ENCODE measurements around the gene PSENEN. TPM values are rescaled to one million over a fixed set of nuclear protein-coding genes. Genes with fewer than 3 reads are reported as not detected.

PSENEN gene
- polyA plus RNA-seq, 2 of the 4 experiments (the other 2 are of a cell fraction): 111 to 191 TPM

DNA sequence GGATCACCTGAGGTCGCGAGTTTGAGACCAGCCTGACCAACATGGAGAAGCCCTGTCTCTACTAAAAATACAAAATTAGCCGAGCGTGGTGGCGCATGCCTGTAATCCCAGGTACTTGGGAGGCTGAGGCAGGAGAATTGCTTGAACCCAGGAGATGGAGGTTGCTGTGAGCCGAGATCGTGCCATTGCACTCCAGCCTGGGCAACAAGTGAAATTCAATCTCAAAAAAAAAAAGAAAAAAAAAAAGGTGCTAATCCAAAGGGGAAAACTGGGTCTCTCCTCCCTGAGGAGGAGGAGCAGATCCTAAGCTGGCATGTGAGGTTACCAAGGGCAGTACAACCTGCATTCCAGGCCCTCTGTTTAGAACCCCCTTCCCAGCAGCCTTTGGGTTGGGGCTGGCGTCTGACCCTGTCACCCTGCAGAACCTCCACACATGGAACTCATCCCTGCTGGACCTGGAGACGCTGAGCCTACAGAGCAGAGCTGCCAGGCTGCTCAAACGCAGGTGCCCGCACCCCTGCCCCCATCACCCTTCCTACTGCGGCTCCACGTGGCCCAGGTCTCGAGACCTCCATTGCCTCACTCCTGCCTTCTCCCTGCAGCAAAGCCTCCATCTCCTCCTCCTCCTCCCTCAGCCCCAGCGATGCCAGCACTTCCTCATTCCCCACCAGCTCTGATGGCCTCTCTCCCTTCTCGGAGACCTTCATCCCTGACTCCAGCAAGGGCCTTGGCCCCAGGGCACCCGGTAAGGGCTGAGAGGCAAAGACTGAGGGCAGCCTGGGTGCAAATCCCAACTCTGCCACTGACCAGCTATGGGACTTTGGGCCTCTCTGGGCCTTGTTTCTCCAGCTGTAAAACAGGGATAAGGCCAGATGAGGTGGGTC lies 19.2 kb downstream of the PSENEN start:
- TF ChIP-seq CHD4 (IDR thresholded peaks at IDR 0.05; ENCODE audit: borderline replicate concordance) (no peak), NFE2L2 (conservative IDR thresholded peaks at IDR 0.05; ENCODE audit: low read length) (no peak), HOXB5 (CRISPR knock-in tag; IDR thresholded peaks at IDR 0.05) (no peak), ZSCAN20 (CRISPR knock-in tag; IDR thresholded peaks at IDR 0.05) (no peak), MAFK (IDR thresholded peaks at IDR 0.05; ENCODE audit: partially characterized antibody) (no peak), REST (IDR thresholded peaks at IDR 0.05) (no peak), CTCF (IDR thresholded peaks at IDR 0.05) (no peak), EHMT2 (IDR thresholded peaks at IDR 0.05; ENCODE audit: low read depth) (no peak), NPAS2 (CRISPR knock-in tag; IDR thresholded peaks at IDR 0.05; ENCODE audit: borderline replicate concordance) (no peak), NR3C1 (IDR thresholded peaks at IDR 0.05) (no peak), POLR2A (IDR thresholded peaks at IDR 0.05; ENCODE audit: low read length) (no peak), POLR2AphosphoS2 (conservative IDR thresholded peaks at IDR 0.05; ENCODE audit: low read length) (no peak), RAD21 (conservative IDR thresholded peaks at IDR 0.05 in 1 of 2, IDR thresholded peaks at IDR 0.05 in 1 of 2) (no peak), EHF (CRISPR knock-in tag; IDR thresholded peaks at IDR 0.05) (no peak), KDM1A (IDR thresholded peaks at IDR 0.05; ENCODE audit: low read depth) (no peak), CEBPB (IDR thresholded peaks at IDR 0.05) (no peak)
- TF ChIP-seq, protein P1, sequence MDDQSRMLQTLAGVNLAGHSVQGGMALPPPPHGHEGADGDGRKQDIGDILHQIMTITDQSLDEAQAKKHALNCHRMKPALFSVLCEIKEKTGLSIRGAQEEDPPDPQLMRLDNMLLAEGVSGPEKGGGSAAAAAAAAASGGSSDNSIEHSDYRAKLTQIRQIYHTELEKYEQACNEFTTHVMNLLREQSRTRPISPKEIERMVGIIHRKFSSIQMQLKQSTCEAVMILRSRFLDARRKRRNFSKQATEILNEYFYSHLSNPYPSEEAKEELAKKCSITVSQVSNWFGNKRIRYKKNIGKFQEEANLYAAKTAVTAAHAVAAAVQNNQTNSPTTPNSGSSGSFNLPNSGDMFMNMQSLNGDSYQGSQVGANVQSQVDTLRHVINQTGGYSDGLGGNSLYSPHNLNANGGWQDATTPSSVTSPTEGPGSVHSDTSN (IDR thresholded peaks at IDR 0.05): no peak
- TF ChIP-seq, protein P2, sequence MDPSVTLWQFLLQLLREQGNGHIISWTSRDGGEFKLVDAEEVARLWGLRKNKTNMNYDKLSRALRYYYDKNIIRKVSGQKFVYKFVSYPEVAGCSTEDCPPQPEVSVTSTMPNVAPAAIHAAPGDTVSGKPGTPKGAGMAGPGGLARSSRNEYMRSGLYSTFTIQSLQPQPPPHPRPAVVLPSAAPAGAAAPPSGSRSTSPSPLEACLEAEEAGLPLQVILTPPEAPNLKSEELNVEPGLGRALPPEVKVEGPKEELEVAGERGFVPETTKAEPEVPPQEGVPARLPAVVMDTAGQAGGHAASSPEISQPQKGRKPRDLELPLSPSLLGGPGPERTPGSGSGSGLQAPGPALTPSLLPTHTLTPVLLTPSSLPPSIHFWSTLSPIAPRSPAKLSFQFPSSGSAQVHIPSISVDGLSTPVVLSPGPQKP (IDR thresholded peaks at IDR 0.05; ENCODE audit: low read depth, low read length): no peak
- TF ChIP-seq, protein P3, sequence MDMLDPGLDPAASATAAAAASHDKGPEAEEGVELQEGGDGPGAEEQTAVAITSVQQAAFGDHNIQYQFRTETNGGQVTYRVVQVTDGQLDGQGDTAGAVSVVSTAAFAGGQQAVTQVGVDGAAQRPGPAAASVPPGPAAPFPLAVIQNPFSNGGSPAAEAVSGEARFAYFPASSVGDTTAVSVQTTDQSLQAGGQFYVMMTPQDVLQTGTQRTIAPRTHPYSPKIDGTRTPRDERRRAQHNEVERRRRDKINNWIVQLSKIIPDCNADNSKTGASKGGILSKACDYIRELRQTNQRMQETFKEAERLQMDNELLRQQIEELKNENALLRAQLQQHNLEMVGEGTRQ (IDR thresholded peaks at IDR 0.05): no peak
- TF ChIP-seq, protein P4, sequence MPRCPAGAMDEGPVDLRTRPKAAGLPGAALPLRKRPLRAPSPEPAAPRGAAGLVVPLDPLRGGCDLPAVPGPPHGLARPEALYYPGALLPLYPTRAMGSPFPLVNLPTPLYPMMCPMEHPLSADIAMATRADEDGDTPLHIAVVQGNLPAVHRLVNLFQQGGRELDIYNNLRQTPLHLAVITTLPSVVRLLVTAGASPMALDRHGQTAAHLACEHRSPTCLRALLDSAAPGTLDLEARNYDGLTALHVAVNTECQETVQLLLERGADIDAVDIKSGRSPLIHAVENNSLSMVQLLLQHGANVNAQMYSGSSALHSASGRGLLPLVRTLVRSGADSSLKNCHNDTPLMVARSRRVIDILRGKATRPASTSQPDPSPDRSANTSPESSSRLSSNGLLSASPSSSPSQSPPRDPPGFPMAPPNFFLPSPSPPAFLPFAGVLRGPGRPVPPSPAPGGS (IDR thresholded peaks at IDR 0.05): no peak
- 93% methylated on average over 17 of the region's 17 CpGs for WGBS (ENCODE audit: missing lambda C conversion rate)
- H3K4me3 ChIP-seq: no peak overlapping the region
- DNase-seq (ENCODE audit: low read depth in 1 of 2, low spot score in 1 of 2) (no peak), ATAC-seq (no peak), FAIRE-seq (no peak)
- H3K27ac ChIP-seq: no peak overlapping the region
- H3K4me2 ChIP-seq: no peak overlapping the region
- ChIA-PET POLR2A (interaction anchor here (0.9 to 1.0 kb wide), 2 partner anchors 16 to 19 kb away, joined by 5 read pairs; partner anchors contain the start of genes LIN37, PSENEN and U2AF1L4), CTCF (interaction anchor here (0.6 to 1.9 kb wide), 8 partner anchors 12 to 630 kb away, joined by 3 to 6 read pairs (median 3); partner anchors contain the start of genes LGI4 and LIN37)
- no peaks in the 10 kb centered on the region for H3K9me3 ChIP-seq
- peaks cover 13% of the 10 kb centered on the region; the same call in 2 of the 3 replicates for H3K4me1 ChIP-seq

All from A549 (cell line).